ENCODE measurements around the gene WRAP73. TPM values are rescaled to one million over a fixed set of nuclear protein-coding genes. Genes with fewer than 3 reads are reported as not detected.

The WRAP73 gene
- total RNA-seq, 2 experiments from 2014 or later = 22.3 to 22.7 TPM

GRCh38 chr1:3638676-3639075, 11.2 kb downstream of the WRAP73 start:
- peaks cover 62% of the 10 kb centered on the region for H3K36me3 Mint-ChIP-seq (ENCODE audit: low read depth)
- no peak overlapping the region for H3K27ac Mint-ChIP-seq
- H3K4me1 ChIP-seq (ENCODE audit: insufficient read depth, low read length) = no peaks in the 10 kb centered on the region
- H3K4me3 ChIP-seq (ENCODE audit: low read length) = no peak overlapping the region
- POLR2A ChIA-PET = no interaction called here
- H3K36me3 ChIP-seq (ENCODE audit: insufficient read depth, low read length) = peaks cover 63% of the 10 kb centered on the region
- no peak overlapping the region for H3K4me3 Mint-ChIP-seq
- H3K9me3 ChIP-seq (ENCODE audit: control insufficient read depth in 1 of 2, insufficient read depth in 1 of 2, low read length in 2 of 2) = no peaks in the 10 kb centered on the region
- H3K9me3 Mint-ChIP-seq = no peaks in the 10 kb centered on the region
- no peaks in the 10 kb centered on the region for H3K27me3 Mint-ChIP-seq
- no peak for ATAC-seq (ENCODE audit: poor library complexity)
- TF ChIP-seq CTCF (IDR thresholded peaks at IDR 0.05) = no peak
- H3K27me3 ChIP-seq (ENCODE audit: control insufficient read depth in 1 of 2, insufficient read depth in 2 of 2, low read length in 2 of 2) = no peaks in the 10 kb centered on the region
- intact Hi-C loops (cut with DNase I, micrococcal nuclease) = no loop called here
- H3K27ac ChIP-seq (ENCODE audit: low read depth in 1 of 2, low read length in 2 of 2) = no peak overlapping the region
- CTCF ChIA-PET = no interaction called here
- DNase-seq = no peak
- no peaks in the 10 kb centered on the region for H3K4me1 Mint-ChIP-seq (ENCODE audit: low read depth)

DNA sequence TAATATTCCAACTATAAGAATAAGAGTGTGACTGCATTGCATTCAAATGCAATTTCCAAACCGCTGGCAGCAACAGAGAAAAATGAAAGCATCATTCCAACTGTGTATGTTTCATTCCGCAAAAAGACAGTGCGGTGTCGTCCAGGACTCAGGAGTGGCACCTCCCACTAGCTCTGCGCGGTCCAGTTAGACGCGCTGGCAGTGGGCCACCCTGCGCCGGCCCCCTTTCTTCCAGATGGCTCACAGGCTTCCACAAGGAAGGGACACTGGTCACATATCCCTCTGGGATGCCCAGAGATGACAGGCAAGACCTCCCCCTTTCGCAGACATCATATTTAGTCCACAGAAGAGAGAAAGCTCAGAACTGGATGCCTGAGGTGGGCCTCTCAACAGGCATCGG, 11.9 kb downstream of the WRAP73 start:
- Mint-ChIP-seq H3K36me3 (ENCODE audit: low read depth) (peaks cover 67% of the 10 kb centered on the region), H3K4me1 (ENCODE audit: low read depth) (no peaks in the 10 kb centered on the region), H3K27ac (no peak overlapping the region), H3K27me3 (no peaks in the 10 kb centered on the region), H3K4me3 (no peak overlapping the region), H3K9me3 (no peaks in the 10 kb centered on the region)
- H3K4me3 ChIP-seq (ENCODE audit: low read length) = no peak overlapping the region
- H3K4me1 ChIP-seq (ENCODE audit: insufficient read depth, low read length) = no peaks in the 10 kb centered on the region
- CTCF ChIA-PET = no interaction called here
- H3K36me3 ChIP-seq (ENCODE audit: insufficient read depth, low read length) = peaks cover 69% of the 10 kb centered on the region
- intact Hi-C loops (cut with DNase I, micrococcal nuclease) = no loop called here
- H3K9me3 ChIP-seq (ENCODE audit: control insufficient read depth in 1 of 2, insufficient read depth in 1 of 2, low read length in 2 of 2) = no peaks in the 10 kb centered on the region
- no peaks in the 10 kb centered on the region for H3K27me3 ChIP-seq (ENCODE audit: control insufficient read depth in 1 of 2, insufficient read depth in 2 of 2, low read length in 2 of 2)
- no peak overlapping the region for H3K27ac ChIP-seq (ENCODE audit: low read depth in 1 of 2, low read length in 2 of 2)
- POLR2A ChIA-PET = no interaction called here
- TF ChIP-seq CTCF (IDR thresholded peaks at IDR 0.05) = no peak
- DNase-seq (no peak), ATAC-seq (ENCODE audit: poor library complexity) (no peak)

- no peak for ATAC-seq (ENCODE audit: poor library complexity)
- POLR2A ChIA-PET = no interaction called here
- Mint-ChIP-seq H3K4me3 (no peak overlapping the region), H3K27ac (no peak overlapping the region), H3K27me3 (no peaks in the 10 kb centered on the region), H3K9me3 (no peaks in the 10 kb centered on the region), H3K36me3 (ENCODE audit: low read depth) (peaks cover 55% of the 10 kb centered on the region), H3K4me1 (ENCODE audit: low read depth) (no peaks in the 10 kb centered on the region)
- Histone ChIP-seq H3K36me3 (ENCODE audit: insufficient read depth, low read length) (peaks cover 75% of the 10 kb centered on the region), H3K9me3 (ENCODE audit: control insufficient read depth in 1 of 2, insufficient read depth in 1 of 2, low read length in 2 of 2) (no peaks in the 10 kb centered on the region), H3K4me3 (ENCODE audit: low read length) (no peak overlapping the region), H3K4me1 (ENCODE audit: insufficient read depth, low read length) (no peaks in the 10 kb centered on the region), H3K27ac (ENCODE audit: low read depth in 1 of 2, low read length in 2 of 2) (no peak overlapping the region), H3K27me3 (ENCODE audit: control insufficient read depth in 1 of 2, insufficient read depth in 2 of 2, low read length in 2 of 2) (no peaks in the 10 kb centered on the region)
- intact Hi-C loops (cut with DNase I, micrococcal nuclease) = no loop called here
- CTCF ChIA-PET = no interaction called here
- DNase-seq = no peak
- TF ChIP-seq CTCF (IDR thresholded peaks at IDR 0.05) = no peak
Measured at GRCh38 chr1:3636531-3636930, 13.4 kb downstream of the WRAP73 start.
